Measurements from ENCODE around the gene WASHC2A.
"Not testable (repeated sequence)": the region's sequence is repeated elsewhere in the genome, so short reads cannot be mapped to it uniquely, and the experiment has no call there.

WASHC2A gene

DNA sequence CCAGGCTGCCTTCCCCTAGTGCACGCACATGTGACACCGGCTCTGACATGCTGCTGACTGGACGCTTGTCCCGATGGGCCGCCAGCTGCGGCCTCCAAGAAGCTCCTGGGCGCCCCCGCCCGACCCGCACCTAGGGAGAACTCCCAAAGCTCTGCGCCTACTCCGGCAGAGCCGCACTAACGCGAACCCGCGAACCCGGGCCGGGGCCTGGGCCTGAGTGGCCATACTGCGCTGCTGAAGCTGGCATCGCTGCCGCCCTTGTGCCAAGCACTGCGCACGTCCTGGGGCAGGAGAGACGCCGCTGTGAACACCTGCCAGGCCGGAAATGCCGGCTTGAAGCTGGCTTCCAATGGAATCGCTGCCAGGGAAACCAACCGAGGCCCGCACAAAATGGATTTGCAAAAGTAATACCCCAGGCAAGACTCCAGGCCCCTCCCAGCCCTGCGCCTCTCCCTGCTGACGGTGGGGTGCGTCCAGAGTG is 85.1 kb downstream of the WASHC2A start:
- DNase-seq = no peak

DNA sequence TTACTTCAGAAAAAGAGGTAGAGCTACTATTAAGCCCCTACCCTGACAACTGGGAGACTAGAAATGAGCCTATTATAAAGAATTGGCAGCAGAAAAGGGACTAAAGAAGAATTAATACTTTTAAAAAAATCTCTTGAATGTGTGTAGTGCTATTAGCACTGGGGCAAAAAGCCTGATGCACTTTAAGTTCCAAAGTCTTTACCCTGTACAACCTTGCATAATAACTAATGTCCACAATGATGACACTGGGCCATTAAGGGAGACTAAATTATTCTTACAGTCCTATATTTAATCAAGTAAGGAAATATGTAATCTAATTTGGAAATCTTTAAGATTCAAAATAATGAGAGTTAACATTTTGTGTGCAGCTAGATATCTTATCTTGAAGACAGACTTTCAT is 90.1 kb downstream of the WASHC2A start:
- not testable (repeated sequence) for DNase-seq

DNA sequence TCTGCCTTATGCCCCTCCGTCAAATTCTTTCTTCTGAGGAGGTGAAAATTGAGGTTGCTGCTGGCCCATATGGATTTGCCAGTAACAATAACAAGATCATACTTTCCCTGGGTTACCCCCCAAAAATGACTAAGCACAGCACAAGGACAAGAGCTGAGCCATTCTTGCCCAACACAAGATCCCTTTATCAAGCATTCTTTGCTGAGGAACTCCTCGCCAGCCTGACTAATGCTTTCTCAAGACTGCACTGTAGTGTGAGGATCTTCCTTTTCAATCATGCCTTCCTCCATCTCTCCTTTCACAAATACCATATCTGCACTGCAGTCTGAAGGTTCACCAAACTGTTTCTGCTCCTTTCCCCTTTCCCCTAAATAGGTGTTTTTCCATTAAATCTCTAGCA is 92.1 kb downstream of the WASHC2A start:
- DNase-seq = not testable (repeated sequence)

DNA sequence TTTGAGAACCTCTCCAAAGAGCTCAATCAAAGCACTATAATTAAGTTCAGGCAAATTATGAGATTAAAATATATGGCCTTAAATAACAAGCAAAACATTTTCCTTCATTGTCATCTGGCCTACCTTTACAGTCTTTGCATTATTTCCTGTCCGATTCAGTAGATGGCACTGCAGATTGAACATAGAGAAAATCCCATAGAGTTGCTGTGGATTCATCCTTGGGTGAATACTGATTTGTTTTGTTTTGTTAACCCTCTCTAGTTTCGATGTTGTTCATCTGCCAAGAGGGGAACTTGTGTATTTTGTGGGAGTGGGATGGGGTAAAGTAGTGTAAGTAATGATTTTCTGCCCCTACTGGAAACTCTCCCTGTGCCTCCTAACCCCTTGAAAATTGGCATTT is 97.3 kb downstream of the WASHC2A start:
- not testable (repeated sequence) for DNase-seq

- not testable (repeated sequence) for DNase-seq
Observed at GRCh38 chr10:50167833-50168232, 100.1 kb downstream of the WASHC2A start.

DNA sequence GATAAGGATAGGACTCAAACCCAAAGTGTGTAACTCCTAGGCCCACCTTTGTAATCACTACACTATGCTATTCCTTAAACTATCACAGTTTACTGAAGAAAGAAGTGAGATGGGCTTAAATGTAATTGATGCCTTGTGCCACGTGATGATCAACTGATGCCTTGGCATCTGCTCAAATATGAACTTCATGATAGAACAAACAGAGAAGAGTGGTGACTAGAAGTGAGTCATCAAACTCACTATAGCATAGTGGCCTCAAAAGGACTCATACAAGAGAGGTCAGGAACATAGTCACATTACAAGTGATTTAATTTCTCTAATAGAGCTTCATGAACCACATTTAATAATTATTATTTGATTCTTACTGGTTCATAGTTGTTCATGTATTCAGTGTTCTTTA is 101.8 kb downstream of the WASHC2A start:
- peak; percentile 34 for DNase-seq

DNA sequence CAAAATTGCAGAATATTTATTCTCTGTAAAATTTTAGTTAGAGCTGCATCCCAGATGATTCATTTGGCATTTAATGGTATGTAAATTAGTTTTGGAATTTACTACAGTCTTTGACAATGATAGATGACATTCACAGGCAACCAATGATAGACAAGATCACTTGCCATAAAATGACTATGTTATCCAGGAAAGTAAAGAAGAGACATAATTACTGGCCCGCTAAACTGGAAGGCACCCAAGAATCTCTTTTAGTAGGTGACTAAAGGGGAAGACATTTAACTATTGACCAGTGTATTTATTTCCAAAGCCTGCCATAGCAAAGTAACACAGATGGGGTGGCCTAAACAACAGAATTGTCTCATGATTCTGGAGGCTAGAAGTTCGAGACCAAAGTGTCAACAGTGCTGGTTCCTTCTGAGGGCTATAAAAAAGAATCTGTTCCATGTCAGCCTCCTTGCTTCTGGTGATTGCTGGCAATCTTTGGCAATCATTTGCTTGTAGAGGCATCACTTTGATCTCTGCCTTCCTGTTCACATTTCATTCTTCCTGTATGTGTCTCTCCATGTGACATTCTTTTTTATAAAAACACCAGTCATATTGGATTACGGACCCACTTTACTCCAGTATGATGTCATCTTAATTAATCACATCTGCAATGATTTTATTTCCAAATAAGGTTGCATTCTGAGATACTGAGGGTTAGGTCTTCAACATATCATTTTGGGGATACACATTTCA is 107.2 kb downstream of the WASHC2A start:
- peak; percentile 88 for DNase-seq
